Body of pancreas (tissue), 4 donors: Measurements from ENCODE around the gene C10orf53.

Source experiments
- POLR2A ChIP-seq, 3 donors: fragments of 450-650 bp; IDR thresholded peaks; one replicate each; pipeline ENCODE4 v1.6.1; 2016; ENCODE audit warnings: antibody characterized with exemption in 3 of 3, mild to moderate bottlenecking in 2 of 3
- TF ChIP-seq, protein P1 (sequence below), 7 experiments: fragments of 450-650 bp in 4 of 7; fragments of 200-600 bp in 3 of 7; sonication (generic) in 3 of 7; IDR thresholded peaks; one replicate each; pipeline ENCODE4 v1.5.1; 2016 to 2019; ENCODE audit warnings: antibody characterized with exemption in 7 of 7

DNA sequence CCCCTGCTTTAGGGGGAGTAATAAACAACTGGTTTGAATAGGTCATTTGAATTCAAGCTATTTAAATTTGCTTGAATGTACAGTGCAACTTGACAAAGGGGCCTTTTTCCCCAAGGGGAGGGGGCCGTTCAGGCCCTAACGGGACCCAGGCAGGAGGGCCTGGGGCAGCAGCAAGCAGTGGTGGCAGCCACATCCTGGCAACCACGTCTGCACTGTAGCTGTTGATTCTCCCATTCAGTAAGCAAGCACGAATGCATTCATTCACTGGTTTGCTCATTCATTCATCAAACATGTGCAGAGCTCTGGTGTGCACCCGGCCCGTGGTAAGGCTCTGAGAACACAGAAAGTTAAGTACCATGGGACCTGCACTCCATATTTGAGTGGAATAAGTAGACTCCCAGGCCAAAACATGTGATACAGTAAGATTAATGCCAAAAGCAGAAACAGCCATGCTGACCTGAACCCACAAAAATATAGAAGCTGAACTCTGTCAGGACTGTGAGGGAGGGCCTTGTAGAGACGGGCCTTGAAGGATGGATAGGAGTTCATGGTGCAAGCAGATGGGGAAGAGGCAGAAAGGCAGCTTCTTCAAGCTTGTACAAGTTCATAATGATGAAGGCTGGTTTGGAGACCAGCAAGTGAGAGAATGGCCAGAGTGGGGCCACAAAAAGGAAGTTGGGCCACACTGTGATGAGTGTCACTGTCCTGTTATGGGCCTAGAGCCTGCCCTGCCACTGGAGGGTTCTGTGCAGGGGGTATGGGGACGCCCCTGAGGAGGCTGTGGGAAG lies 29.3 kb upstream of the C10orf53 start:
- TF ChIP-seq, protein P1, sequence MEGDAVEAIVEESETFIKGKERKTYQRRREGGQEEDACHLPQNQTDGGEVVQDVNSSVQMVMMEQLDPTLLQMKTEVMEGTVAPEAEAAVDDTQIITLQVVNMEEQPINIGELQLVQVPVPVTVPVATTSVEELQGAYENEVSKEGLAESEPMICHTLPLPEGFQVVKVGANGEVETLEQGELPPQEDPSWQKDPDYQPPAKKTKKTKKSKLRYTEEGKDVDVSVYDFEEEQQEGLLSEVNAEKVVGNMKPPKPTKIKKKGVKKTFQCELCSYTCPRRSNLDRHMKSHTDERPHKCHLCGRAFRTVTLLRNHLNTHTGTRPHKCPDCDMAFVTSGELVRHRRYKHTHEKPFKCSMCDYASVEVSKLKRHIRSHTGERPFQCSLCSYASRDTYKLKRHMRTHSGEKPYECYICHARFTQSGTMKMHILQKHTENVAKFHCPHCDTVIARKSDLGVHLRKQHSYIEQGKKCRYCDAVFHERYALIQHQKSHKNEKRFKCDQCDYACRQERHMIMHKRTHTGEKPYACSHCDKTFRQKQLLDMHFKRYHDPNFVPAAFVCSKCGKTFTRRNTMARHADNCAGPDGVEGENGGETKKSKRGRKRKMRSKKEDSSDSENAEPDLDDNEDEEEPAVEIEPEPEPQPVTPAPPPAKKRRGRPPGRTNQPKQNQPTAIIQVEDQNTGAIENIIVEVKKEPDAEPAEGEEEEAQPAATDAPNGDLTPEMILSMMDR (IDR thresholded peaks at IDR 0.05) = no peak
- no peak for TF ChIP-seq POLR2A (IDR thresholded peaks at IDR 0.05)
